HepG2 (cell line): Measurements from ENCODE around the gene RGS11. TPM values are rescaled to one million over a fixed set of nuclear protein-coding genes. Genes with fewer than 3 reads are reported as not detected.

Experiments used
- HDAC1 ChIP-seq: sonication (generic); formaldehyde crosslinking; IDR thresholded peaks from 2 replicates; pipeline ENCODE4 v1.5.1; 2020; ENCODE audit warnings: mild to moderate bottlenecking, missing genetic modification reagents
- KDM5B ChIP-seq: sonication (generic); formaldehyde crosslinking; IDR thresholded peaks from 2 replicates; pipeline ENCODE4 v1.4.0; 2020; ENCODE audit warnings: missing genetic modification reagents, mild to moderate bottlenecking, borderline replicate concordance
- MTF2 ChIP-seq: sonication (generic); formaldehyde crosslinking; IDR thresholded peaks from 2 replicates; pipeline ENCODE4 v1.5.0; 2020; ENCODE audit warnings: missing genetic modification reagents, borderline replicate concordance
- NFE2 ChIP-seq: sonication (generic); formaldehyde crosslinking; IDR thresholded peaks from 2 replicates; pipeline ENCODE4 v1.4.0; 2020; ENCODE audit warnings: missing genetic modification reagents
- NR2F6 ChIP-seq, 2 experiments: IDR thresholded peaks; 2 replicates each; pipeline ENCODE4 v1.6.1; 2016; ENCODE audit warnings: antibody characterized with exemption in 1 of 2, mild to moderate bottlenecking in 1 of 2
- SETDB1 ChIP-seq: sonication (generic); formaldehyde crosslinking; IDR thresholded peaks from 2 replicates; pipeline ENCODE4 v1.5.1; 2020; ENCODE audit warnings: missing genetic modification reagents, mild to moderate bottlenecking, borderline replicate concordance
- ZNF343 ChIP-seq: sonication (generic); formaldehyde crosslinking; IDR thresholded peaks from 2 replicates; pipeline ENCODE4 v1.4.0; 2020; ENCODE audit warnings: mild to moderate bottlenecking, missing genetic modification reagents
- ZNF614 ChIP-seq: IDR thresholded peaks from 2 replicates; pipeline ENCODE4 v1.6.1; 2018; ENCODE audit warnings: missing biosample characterization, missing genetic modification reagents, inconsistent platforms, borderline replicate concordance
- polyA plus RNA-seq, 8 experiments: library from polyadenylated mRNA; depleted of rRNA in 3 of 8; stranded (reverse) in 7 of 8; unstranded in 1 of 8; fragments of >200 nt; fragmentation: Illumina TruSeq in 4 of 8; extraction: Trizol in 4 of 8; gene quantifications; 2 replicates each; pipeline versions ENCODE4 v1.2.1 to v1.2.3, GENCODE V29; 2011 to 2016; ENCODE audit warnings: low read depth in 4 of 8, missing spikeins in 1 of 8, mixed read lengths in 1 of 8; ENCODE audit not compliant: insufficient read depth in 1 of 8
- total RNA-seq, 5 experiments: library from RNA; depleted of rRNA; stranded (reverse); fragments of >200 nt; fragmentation: Illumina TruSeq; extraction: Trizol; gene quantifications; 2 replicates each; pipeline ENCODE4 v1.2.3, GENCODE V29; 2016; ENCODE audit warnings: low read depth in 1 of 5
- TF ChIP-seq, protein P1 (sequence below): sonication (generic); formaldehyde crosslinking; IDR thresholded peaks from 2 replicates; pipeline ENCODE4 v1.5.1; 2020; ENCODE audit warnings: mild to moderate bottlenecking, missing genetic modification reagents, moderate library complexity
- TF ChIP-seq, protein P2 (sequence below), 2 experiments: IDR thresholded peaks; 2 replicates each; pipeline ENCODE4 v1.6.1; 2011 to 2012; ENCODE audit warnings: low read length in 2 of 2, borderline replicate concordance in 1 of 2, low read depth in 1 of 2, mild to moderate bottlenecking in 1 of 2, moderate library complexity in 1 of 2
- TF ChIP-seq, protein P3 (sequence below): sonication (generic); formaldehyde crosslinking; IDR thresholded peaks from 2 replicates; pipeline ENCODE4 v1.8.0; 2023; ENCODE audit warnings: mild to moderate bottlenecking, missing genetic modification reagents
- TF ChIP-seq, protein P4 (sequence below): sonication (generic); formaldehyde crosslinking; IDR thresholded peaks from 2 replicates; pipeline ENCODE4 v1.5.1; 2020; ENCODE audit warnings: mild to moderate bottlenecking, missing genetic modification reagents, moderate library complexity
- TF ChIP-seq, protein P5 (sequence below): fragments of 450-650 bp; IDR thresholded peaks from 2 replicates; pipeline ENCODE4 v1.6.1; 2016

RGS11 gene
- total and polyA plus RNA-seq, 2 of the 13 experiments (the other 11 are each of a cell fraction or from before 2014, with no cell fraction given) = 0.11 TPM; not detected in 1

DNA sequence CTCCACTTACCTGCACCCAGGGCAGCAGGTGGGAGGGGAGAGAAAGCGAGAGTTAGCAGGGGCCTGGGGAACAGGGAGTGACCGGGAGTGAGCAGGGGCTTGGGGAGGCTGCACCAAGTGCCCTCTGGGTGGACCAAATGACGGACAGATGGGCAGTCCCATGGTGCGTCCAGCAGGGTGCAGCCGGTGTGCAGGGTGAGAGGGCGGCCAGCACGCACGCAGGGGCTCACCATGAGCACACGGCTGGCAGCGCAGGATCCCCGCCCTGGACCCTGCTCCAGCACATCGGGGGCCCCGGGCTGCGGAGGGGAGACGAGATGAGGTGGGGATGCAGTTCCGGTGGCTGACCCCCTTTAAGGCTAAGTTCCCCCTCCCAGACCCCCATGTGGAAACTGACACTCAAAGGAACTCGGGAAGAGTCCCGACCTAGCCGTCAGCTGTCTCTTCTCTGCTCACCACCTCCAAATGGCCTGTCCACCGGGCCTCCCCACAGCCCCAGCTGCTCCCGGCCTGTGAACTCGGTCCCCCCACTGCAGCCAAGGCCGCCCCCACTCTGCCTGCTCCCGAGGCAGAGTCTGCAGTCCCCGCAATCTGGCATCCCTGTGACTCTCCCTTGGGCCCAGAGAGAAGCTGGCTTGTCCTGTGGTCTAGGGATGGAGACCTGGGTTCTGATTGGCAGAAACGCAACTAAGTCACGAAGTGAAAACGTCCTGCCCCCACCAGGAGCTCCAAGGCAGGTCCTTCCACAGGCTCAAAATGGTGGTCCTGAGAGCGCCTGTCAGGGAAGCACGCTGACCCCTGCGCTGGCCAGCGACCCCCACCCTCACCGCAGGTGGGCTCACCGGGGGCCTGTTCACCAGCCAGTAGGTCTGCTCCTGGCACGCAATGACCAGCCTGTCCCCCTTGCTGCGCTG, 2.9 kb downstream of the RGS11 start (continued):
- TF ChIP-seq, protein P1, sequence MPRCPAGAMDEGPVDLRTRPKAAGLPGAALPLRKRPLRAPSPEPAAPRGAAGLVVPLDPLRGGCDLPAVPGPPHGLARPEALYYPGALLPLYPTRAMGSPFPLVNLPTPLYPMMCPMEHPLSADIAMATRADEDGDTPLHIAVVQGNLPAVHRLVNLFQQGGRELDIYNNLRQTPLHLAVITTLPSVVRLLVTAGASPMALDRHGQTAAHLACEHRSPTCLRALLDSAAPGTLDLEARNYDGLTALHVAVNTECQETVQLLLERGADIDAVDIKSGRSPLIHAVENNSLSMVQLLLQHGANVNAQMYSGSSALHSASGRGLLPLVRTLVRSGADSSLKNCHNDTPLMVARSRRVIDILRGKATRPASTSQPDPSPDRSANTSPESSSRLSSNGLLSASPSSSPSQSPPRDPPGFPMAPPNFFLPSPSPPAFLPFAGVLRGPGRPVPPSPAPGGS (CRISPR knock-in tag) = 0 out of 2 replicates have a peak, but pooled peaks have one; percentile 32
- no peak for TF ChIP-seq NR2F6 (IDR thresholded peaks at IDR 0.05)
- no peak for TF ChIP-seq NR2F6 (CRISPR knock-in tag; IDR thresholded peaks at IDR 0.05)
- no peak for TF ChIP-seq NFE2 (CRISPR knock-in tag)
- TF ChIP-seq MTF2 (CRISPR knock-in tag) = peak; percentile 65; the same call in 1 of the 2 replicates
- TF ChIP-seq, protein P2, sequence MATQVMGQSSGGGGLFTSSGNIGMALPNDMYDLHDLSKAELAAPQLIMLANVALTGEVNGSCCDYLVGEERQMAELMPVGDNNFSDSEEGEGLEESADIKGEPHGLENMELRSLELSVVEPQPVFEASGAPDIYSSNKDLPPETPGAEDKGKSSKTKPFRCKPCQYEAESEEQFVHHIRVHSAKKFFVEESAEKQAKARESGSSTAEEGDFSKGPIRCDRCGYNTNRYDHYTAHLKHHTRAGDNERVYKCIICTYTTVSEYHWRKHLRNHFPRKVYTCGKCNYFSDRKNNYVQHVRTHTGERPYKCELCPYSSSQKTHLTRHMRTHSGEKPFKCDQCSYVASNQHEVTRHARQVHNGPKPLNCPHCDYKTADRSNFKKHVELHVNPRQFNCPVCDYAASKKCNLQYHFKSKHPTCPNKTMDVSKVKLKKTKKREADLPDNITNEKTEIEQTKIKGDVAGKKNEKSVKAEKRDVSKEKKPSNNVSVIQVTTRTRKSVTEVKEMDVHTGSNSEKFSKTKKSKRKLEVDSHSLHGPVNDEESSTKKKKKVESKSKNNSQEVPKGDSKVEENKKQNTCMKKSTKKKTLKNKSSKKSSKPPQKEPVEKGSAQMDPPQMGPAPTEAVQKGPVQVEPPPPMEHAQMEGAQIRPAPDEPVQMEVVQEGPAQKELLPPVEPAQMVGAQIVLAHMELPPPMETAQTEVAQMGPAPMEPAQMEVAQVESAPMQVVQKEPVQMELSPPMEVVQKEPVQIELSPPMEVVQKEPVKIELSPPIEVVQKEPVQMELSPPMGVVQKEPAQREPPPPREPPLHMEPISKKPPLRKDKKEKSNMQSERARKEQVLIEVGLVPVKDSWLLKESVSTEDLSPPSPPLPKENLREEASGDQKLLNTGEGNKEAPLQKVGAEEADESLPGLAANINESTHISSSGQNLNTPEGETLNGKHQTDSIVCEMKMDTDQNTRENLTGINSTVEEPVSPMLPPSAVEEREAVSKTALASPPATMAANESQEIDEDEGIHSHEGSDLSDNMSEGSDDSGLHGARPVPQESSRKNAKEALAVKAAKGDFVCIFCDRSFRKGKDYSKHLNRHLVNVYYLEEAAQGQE (IDR thresholded peaks at IDR 0.05; ENCODE audit: borderline replicate concordance in 1 of 2, low read depth in 1 of 2, low read length in 2 of 2) = no peak
- TF ChIP-seq KDM5B (CRISPR knock-in tag) = peak; percentile 18; the same call in 1 of the 2 replicates
- TF ChIP-seq ZNF614 = peak; percentile 20; the same call in 1 of the 2 replicates
- TF ChIP-seq HDAC1 = peak; percentile 35; the same call in 1 of the 2 replicates
- no peak for TF ChIP-seq SETDB1 (CRISPR knock-in tag)
- TF ChIP-seq, protein P3, sequence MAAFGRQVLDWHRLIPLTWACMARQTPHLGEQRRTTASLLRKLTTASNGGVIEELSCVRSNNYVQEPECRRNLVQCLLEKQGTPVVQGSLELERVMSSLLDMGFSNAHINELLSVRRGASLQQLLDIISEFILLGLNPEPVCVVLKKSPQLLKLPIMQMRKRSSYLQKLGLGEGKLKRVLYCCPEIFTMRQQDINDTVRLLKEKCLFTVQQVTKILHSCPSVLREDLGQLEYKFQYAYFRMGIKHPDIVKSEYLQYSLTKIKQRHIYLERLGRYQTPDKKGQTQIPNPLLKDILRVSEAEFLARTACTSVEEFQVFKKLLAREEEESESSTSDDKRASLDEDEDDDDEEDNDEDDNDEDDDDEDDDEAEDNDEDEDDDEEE (CRISPR knock-in tag) = no peak
- TF ChIP-seq, protein P4, sequence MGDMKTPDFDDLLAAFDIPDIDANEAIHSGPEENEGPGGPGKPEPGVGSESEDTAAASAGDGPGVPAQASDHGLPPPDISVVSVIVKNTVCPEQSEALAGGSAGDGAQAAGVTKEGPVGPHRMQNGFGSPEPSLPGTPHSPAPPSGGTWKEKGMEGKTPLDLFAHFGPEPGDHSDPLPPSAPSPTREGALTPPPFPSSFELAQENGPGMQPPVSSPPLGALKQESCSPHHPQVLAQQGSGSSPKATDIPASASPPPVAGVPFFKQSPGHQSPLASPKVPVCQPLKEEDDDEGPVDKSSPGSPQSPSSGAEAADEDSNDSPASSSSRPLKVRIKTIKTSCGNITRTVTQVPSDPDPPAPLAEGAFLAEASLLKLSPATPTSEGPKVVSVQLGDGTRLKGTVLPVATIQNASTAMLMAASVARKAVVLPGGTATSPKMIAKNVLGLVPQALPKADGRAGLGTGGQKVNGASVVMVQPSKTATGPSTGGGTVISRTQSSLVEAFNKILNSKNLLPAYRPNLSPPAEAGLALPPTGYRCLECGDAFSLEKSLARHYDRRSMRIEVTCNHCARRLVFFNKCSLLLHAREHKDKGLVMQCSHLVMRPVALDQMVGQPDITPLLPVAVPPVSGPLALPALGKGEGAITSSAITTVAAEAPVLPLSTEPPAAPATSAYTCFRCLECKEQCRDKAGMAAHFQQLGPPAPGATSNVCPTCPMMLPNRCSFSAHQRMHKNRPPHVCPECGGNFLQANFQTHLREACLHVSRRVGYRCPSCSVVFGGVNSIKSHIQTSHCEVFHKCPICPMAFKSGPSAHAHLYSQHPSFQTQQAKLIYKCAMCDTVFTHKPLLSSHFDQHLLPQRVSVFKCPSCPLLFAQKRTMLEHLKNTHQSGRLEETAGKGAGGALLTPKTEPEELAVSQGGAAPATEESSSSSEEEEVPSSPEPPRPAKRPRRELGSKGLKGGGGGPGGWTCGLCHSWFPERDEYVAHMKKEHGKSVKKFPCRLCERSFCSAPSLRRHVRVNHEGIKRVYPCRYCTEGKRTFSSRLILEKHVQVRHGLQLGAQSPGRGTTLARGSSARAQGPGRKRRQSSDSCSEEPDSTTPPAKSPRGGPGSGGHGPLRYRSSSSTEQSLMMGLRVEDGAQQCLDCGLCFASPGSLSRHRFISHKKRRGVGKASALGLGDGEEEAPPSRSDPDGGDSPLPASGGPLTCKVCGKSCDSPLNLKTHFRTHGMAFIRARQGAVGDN (CRISPR knock-in tag) = peak; percentile 76
- TF ChIP-seq ZNF343 (CRISPR knock-in tag) = no peak
- TF ChIP-seq, protein P5, sequence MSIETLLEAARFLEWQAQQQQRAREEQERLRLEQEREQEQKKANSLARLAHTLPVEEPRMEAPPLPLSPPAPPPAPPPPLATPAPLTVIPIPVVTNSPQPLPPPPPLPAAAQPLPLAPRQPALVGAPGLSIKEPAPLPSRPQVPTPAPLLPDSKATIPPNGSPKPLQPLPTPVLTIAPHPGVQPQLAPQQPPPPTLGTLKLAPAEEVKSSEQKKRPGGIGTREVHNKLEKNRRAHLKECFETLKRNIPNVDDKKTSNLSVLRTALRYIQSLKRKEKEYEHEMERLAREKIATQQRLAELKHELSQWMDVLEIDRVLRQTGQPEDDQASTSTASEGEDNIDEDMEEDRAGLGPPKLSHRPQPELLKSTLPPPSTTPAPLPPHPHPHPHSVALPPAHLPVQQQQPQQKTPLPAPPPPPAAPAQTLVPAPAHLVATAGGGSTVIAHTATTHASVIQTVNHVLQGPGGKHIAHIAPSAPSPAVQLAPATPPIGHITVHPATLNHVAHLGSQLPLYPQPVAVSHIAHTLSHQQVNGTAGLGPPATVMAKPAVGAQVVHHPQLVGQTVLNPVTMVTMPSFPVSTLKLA = no peak
